GM20000 (cell line): ENCODE results near the gene SUSD2.

Experiments
- DNase-seq: peaks from one replicate; pipeline ENCODE4 v3.0.0; 2012; ENCODE audit warnings: low spot score
- TF ChIP-seq, protein P1 (sequence below): IDR thresholded peaks from 2 replicates; pipeline ENCODE4 v1.5.1; 2012; ENCODE audit warnings: mild to moderate bottlenecking, control low read depth; ENCODE audit errors: extremely low read depth, missing control alignments

The SUSD2 gene

GRCh38 chr22:24170188-24170587, 11.1 kb upstream of the SUSD2 start:
- TF ChIP-seq, protein P1, sequence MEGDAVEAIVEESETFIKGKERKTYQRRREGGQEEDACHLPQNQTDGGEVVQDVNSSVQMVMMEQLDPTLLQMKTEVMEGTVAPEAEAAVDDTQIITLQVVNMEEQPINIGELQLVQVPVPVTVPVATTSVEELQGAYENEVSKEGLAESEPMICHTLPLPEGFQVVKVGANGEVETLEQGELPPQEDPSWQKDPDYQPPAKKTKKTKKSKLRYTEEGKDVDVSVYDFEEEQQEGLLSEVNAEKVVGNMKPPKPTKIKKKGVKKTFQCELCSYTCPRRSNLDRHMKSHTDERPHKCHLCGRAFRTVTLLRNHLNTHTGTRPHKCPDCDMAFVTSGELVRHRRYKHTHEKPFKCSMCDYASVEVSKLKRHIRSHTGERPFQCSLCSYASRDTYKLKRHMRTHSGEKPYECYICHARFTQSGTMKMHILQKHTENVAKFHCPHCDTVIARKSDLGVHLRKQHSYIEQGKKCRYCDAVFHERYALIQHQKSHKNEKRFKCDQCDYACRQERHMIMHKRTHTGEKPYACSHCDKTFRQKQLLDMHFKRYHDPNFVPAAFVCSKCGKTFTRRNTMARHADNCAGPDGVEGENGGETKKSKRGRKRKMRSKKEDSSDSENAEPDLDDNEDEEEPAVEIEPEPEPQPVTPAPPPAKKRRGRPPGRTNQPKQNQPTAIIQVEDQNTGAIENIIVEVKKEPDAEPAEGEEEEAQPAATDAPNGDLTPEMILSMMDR: no peak
- DNase-seq: no peak

DNA sequence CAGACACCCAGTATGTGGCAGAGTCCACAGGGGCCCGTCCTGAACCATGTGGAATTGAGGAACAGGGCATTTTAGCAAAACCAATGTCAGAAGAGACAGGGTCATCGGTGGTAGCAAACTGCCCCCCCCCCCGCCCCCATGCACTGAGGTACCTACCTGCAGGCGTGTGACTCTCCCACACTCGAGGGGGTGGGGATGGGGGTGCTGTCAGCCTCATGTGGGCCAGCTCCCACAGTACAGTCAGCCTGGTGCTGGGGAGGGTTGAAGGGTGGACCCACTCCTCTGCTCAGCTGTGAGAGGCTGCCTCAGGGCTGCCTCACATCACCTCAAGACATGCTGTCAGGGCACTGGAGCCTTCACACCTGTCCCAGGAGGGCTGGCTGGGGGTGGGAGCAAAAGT, 10.7 kb upstream of the SUSD2 start:
- TF ChIP-seq, protein P1: no peak
- no peak for DNase-seq

GRCh38 chr22:24171822-24172221, 9.5 kb upstream of the SUSD2 start:
- TF ChIP-seq, protein P1: no peak
- no peak for DNase-seq

GRCh38 chr22:24175160-24175808, 6.0 kb upstream of the SUSD2 start:
- TF ChIP-seq, protein P1: peak; percentile 69
- peak; percentile 83 for DNase-seq

DNA sequence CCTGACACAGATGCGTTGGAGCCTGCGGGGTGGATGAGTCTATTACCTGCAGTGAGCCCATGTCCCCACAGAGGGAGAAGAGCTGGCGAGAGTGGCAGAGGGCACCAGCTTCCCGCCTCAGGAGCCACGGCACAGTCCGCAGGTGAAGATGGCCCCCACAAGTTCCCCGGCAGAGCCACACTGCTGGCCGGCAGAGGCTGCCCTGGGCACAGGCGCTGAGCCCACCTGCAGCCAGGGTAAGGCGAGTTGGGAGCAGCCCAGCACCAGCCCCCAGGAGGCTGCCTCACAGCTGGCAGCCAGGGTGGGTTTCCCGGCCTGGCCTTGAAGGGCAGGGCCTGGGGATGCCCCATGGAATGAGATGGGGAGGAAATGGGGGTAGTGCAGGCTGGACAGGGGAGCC, 5.2 kb upstream of the SUSD2 start:
- TF ChIP-seq, protein P1: no peak

GRCh38 chr22:24176630-24177029, 4.7 kb upstream of the SUSD2 start:
- TF ChIP-seq, protein P1: no peak
- no peak for DNase-seq

More for the DNA sequence above, 5.2 kb upstream of the SUSD2 start:
- no peak for DNase-seq

GRCh38 chr22:24177045-24177444, 4.2 kb upstream of the SUSD2 start:
- no peak for DNase-seq
- TF ChIP-seq, protein P1: no peak
